Stimulated activated CD8-positive, alpha-beta memory T cell treated with anti-CD3 and anti-CD28 coated beads, Interleukin-15, amount 100 ng/mL, for 48 hours (primary cell): ENCODE data around the gene ST6GALNAC3.
A peak's percentile ranks its signal among the peaks of the same experiment; 100 is the strongest.

ENCODE experiments used
- DNase-seq, 2 donors: peaks; one replicate each; pipeline ENCODE4 v3.0.0-alpha.2; 2020; ENCODE audit warnings: low read depth in 2 of 2

The ST6GALNAC3 gene

GRCh38 chr1:76142771-76143540, 68.4 kb downstream of the ST6GALNAC3 start:
- DNase-seq, result no peak

- DNase-seq, result no peak
Measured at GRCh38 chr1:76144247-76144646, 69.7 kb downstream of the ST6GALNAC3 start.

DNA sequence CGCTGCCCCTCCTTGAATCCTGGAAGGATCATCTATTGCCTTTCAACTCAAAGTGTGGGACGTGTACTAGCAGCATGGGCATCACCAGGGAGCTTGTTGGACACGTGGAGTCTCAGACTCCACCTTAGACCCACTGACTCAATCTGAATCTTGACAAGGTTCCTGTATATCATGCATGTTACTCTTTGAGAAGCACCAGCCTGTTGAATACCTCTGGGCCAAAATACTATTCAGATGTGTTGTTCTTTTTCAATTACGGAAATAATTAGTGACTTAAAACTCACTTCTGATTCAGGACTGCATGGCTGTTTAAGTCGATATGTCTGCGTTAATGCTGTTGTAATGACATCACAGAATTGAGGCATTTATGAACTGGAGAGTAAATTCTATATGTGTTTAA, 70.8 kb downstream of the ST6GALNAC3 start:
- DNase-seq, result no peak

- no peak for DNase-seq
Measured at GRCh38 chr1:76146184-76146583, 71.6 kb downstream of the ST6GALNAC3 start.

- DNase-seq, result no peak
Measured at GRCh38 chr1:76147917-76148316, 73.4 kb downstream of the ST6GALNAC3 start.

DNA sequence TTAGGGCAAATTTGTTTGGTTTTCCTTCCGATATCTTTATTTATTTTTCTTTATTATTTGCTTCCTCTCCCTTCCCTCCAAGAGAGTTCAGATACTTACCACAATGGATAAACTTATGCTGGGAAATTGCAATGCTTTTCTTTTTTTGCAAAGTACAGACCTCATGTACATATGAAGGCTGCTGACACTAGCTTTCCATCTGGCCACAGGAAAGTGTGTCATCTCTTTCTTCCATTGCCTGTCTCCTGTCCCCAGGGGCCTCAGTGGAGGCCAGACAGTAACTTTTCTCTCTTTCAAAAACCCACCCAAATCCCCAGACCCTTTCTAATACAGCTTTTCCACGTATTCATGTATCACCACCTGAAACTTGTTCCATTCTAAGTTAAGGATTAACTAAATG, 73.9 kb downstream of the ST6GALNAC3 start:
- DNase-seq, result no peak

DNA sequence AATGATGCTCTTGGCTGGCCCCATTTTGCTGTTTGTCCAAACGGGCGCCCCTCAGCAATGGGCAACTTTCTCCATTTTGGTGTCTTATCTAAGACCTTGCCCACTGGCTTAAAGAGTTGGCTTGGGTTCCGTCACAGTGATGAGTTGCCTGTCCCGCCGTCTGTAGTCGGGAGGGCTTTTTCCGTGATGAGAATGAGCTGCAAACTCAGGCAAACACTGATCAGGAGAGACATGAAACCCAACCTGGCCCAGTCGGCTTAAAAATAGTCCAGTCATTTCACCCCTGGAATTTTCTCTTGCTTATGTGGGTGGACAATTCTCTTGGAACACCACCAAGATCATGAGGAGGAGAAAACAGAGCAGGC, 79.3 kb downstream of the ST6GALNAC3 start:
- DNase-seq, result no peak

DNA sequence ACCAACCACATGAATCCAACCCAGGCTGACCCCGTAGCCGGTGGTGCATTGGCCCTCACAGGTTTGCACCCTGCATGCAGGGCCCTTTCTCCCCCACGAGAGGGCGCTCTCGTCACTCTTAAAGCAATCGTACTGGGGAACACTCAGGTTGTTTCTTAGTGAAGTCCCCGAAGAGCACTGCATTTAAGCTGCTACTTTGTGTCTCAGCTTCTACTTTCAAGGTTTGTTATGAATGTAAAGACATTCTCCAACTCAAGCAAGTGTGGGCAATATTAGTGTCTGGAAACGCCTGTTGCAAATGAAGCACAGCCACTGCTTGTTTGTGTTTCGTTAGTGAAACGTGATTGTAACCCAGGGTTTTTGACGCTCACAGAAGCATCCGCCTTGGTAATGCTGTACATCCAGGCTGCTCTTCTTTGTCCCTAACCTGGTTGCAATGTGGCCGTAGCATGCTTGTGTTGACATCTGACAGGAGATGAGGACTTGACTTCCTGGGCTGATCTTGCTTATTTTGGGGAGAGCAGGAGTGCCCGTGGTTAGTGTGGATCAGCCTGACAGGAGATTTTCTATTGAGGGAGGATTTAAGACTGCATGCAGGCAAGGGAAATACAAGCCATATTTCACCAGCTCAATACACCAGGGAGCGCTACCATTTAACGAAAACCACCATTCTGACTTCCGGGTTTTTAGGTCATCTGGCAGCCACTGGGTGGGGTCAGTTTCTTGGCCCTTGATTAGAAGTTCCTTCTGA, 79.8 kb downstream of the ST6GALNAC3 start:
- DNase-seq, result peak; percentile 61 to 62

GRCh38 chr1:76156987-76157386, 82.4 kb downstream of the ST6GALNAC3 start:
- DNase-seq, result no peak

DNA sequence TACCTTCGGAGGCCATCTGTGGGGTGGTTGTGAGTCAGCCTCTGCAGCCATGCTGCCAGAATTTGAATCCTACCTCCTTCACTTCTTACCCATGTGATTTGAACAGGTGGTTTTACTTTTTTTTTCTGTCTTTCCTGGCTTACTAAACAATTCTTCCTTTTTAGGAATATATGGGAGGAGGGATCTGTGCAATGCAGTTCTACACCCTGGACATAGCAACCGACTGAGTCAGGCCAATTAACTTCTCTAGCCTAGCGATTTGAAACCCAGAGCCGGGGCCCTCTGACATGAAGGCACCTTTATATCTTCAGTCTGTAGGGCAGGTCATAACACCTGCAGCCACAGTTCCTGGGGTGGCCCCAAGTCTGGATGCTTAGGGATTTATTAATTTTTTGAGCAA, 83.6 kb downstream of the ST6GALNAC3 start:
- DNase-seq, result no peak

- no peak for DNase-seq
Measured at GRCh38 chr1:76160225-76160624, 85.7 kb downstream of the ST6GALNAC3 start.

DNA sequence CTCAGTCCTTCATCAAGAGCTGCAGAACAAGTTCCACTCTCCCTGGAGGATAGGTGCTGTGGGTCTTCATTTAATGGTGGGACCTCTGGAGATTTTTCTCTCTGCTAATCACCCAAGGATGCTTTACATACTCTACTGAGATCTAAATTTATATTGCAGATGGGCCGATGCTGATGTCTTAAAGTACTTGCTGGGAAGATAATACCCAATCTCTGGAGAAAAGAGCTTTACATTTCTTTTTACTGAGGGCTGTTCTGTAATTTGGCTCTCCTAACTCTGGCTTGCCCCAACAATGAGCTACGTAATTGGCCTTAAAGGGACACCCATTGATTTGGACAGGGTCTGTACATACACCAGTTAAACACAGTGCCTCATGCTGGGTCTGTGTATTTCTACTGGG, 86.9 kb downstream of the ST6GALNAC3 start:
- DNase-seq, result no peak

- DNase-seq, result no peak
Measured at GRCh38 chr1:76162254-76162653, 87.7 kb downstream of the ST6GALNAC3 start.

GRCh38 chr1:76164165-76164564, 89.6 kb downstream of the ST6GALNAC3 start:
- no peak for DNase-seq

DNA sequence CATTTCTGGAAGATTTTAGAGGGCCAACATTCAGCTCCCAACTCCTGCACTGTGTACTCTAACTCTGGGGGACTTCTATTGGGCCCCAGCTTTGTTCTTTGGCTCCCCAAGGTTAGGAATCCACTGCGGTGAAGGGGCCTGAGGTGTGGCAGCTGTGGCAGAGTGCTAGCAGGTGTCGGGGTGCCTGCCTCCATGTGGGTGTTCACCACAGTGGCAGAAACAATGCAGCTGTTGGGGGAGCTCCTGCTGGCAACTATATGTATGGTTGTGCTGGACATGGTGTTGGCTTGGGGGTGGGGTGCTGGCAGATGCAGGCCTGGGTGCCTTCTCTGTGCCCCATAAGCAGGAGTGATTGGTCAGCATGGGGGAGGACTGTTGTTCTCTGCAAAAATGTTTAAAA, 95.5 kb downstream of the ST6GALNAC3 start:
- DNase-seq, result no peak

DNA sequence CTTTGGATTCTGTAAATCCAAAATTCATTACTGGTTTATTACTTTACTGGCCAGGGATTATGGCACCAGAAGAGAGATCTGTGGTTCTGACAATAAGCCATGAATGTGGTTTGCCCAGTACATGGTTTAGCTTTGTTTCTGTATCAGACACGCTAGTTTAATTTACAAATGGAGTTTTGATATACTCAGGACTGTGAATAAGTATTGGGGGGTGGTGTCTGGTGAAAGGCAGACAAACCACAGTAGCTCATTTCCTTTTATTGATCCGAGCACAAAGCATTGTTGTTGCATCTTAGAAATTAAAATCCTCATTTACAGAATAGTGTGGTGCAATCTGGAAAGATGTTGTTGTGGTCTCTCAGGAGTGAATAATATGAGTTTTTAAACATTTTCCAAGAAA, 96.0 kb downstream of the ST6GALNAC3 start:
- no peak for DNase-seq

- peak; percentile 1 to 25 for DNase-seq
Measured at GRCh38 chr1:76176000-76176399, 101.5 kb downstream of the ST6GALNAC3 start.

- DNase-seq, result no peak
Measured at GRCh38 chr1:76177615-76178014, 103.1 kb downstream of the ST6GALNAC3 start.

GRCh38 chr1:76179219-76179698, 104.7 kb downstream of the ST6GALNAC3 start:
- no peak for DNase-seq

GRCh38 chr1:76185207-76185606, 110.7 kb downstream of the ST6GALNAC3 start:
- no peak for DNase-seq

GRCh38 chr1:76186554-76187170, 112.1 kb downstream of the ST6GALNAC3 start:
- no peak for DNase-seq

DNA sequence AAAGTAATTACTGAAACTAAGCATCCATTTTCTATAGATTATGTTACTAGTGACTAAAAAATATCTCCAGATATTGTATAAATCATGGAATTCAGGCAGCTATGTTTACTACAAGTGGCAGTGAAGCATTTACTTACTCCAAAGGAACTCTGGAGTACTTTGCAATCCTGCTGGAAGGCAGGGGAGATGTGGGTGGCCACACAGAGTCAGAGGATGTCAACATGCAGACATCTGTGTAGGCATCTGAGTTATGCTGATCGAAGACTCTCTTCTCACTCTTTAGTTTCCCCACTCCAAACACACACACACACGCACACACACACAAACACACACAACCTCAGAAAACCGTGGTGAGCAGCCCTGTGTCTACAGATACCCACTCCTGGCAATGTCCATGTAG, 112.9 kb downstream of the ST6GALNAC3 start:
- DNase-seq, result no peak

DNA sequence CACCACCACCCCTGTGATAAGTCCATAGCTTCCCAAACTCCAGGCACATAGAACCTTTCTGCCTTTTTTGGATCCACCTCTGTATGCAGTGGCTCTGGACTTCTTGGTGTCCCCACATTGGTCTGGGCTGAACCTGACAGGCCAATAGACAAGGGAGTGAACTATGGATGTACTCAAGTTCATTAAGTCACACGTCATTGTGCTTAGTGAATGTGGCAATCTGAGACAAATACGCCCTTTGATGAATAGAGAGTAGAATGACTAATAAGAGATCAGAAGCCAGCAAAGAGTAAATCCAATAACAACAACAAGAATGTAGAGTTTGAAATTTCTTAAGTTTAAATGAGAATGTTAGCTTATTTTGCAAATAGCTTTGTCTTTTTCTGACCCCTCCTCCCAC, 114.8 kb downstream of the ST6GALNAC3 start:
- DNase-seq, result no peak
